Body of pancreas (tissue), 4 donors: ENCODE measurements around the gene CRYZ. TPM values are rescaled to one million over a fixed set of nuclear protein-coding genes. Genes with fewer than 3 reads are reported as not detected.

Source experiments
- ATAC-seq: fragments of 150-250 bp; one replicate; pipeline ENCODE4 v1.9.1; 2016
- DNase-seq, 4 donors: peaks; one replicate each; pipeline ENCODE4 v3.0.0-alpha.2; 2019
- H3K27ac ChIP-seq, 4 donors: fragments of 200-600 bp; sonication (generic); 1 replicate in 3 of 4; 2 replicates in 1 of 4; pipeline versions ENCODE4 v1.5.1 to v1.6.1; 2016 to 2019; ENCODE audit warnings: mild to moderate bottlenecking in 1 of 4, mixed read lengths in 1 of 4, moderate library complexity in 1 of 4
- H3K27me3 ChIP-seq, 2 donors: fragments of 200-600 bp; sonication (generic); one replicate each; pipeline ENCODE4 v1.6.0; 2016; ENCODE audit warnings: mild to moderate bottlenecking in 1 of 2
- H3K36me3 ChIP-seq, 2 donors: fragments of 200-600 bp; sonication (generic); replicated peaks in 1 of 2; 2 replicates each; pipeline ENCODE4 v1.5.1; 2016; ENCODE audit warnings: low read depth in 2 of 2; ENCODE audit not compliant: insufficient read depth in 1 of 2
- H3K4me1 ChIP-seq: fragments of 200-600 bp; sonication (generic); one replicate; pipeline ENCODE4 v1.6.0; 2016
- H3K4me3 ChIP-seq, 2 donors: fragments of 200-600 bp; sonication (generic); 1 replicate in 1 of 2; 2 replicates in 1 of 2; pipeline ENCODE4 v1.5.1; 2016 to 2019
- H3K9me3 ChIP-seq, 3 donors: fragments of 200-600 bp; sonication (generic); 1 replicate in 2 of 3; 2 replicates in 1 of 3; pipeline ENCODE4 v1.5.1; 2016
- CTCF ChIP-seq, 7 experiments: fragments of 450-650 bp in 4 of 7; fragments of 200-600 bp in 3 of 7; sonication (generic) in 3 of 7; IDR thresholded peaks; one replicate each; pipeline ENCODE4 v1.5.1; 2016 to 2019; ENCODE audit warnings: antibody characterized with exemption in 7 of 7
- POLR2A ChIP-seq, 3 donors: fragments of 450-650 bp; IDR thresholded peaks; one replicate each; pipeline ENCODE4 v1.6.1; 2016; ENCODE audit warnings: antibody characterized with exemption in 3 of 3, mild to moderate bottlenecking in 2 of 3
- WGBS, 2 donors: methylation state at CpG; one replicate each; pipeline ENCODE4 v1.1.5; 2017; 5-methylcytosine and 5-hydroxymethylcytosine counted together
- intact Hi-C: fragments of 100-400 bp; cut with DNase I; formaldehyde crosslinking; loops from one replicate; pipeline ENCODE4 v1.15.1; 2023
- total RNA-seq, 2 donors: library from RNA; depleted of rRNA; stranded (reverse); fragments of >200 nt; gene quantifications; one replicate each; pipeline ENCODE4 v1.1.0, GENCODE V29; 2016

CRYZ gene
- total RNA-seq, 2 donors from 2014 or later, result 28.7 to 77.0 TPM

GRCh38 chr1:74689621-74690363 lies 43.1 kb downstream of the CRYZ start:
- no peaks in the 10 kb centered on the region for H3K36me3 ChIP-seq
- no peaks in the 10 kb centered on the region for H3K9me3 ChIP-seq
- peaks cover 11% of the 10 kb centered on the region for H3K4me1 ChIP-seq
- ATAC-seq (peak; percentile 80), DNase-seq (peak; percentile 48 to 70 (median 56))
- H3K27me3 ChIP-seq, result no peaks in the 10 kb centered on the region
- no peak for TF ChIP-seq POLR2A (IDR thresholded peaks at IDR 0.05)
- peak; percentile 59 to 92 (median 89) for TF ChIP-seq CTCF (IDR thresholded peaks at IDR 0.05)
- no peak overlapping the region for H3K27ac ChIP-seq
- intact Hi-C loops, result no loop called here
- no peak overlapping the region for H3K4me3 ChIP-seq
- WGBS, 2 donors, result 14 to 16% methylated on average over 5 of the region's 5 CpGs

- intact Hi-C loops, result no loop called here
- TF ChIP-seq CTCF (IDR thresholded peaks at IDR 0.05) (no peak), POLR2A (IDR thresholded peaks at IDR 0.05) (no peak)
- DNase-seq, result no peak
- 52 to 64% methylated on average over 4 of the region's 4 CpGs for WGBS, 2 donors
- Histone ChIP-seq H3K27ac (no peak overlapping the region), H3K27me3 (no peaks in the 10 kb centered on the region), H3K36me3 (no peaks in the 10 kb centered on the region), H3K4me1 (peaks cover 11% of the 10 kb centered on the region), H3K9me3 (no peaks in the 10 kb centered on the region), H3K4me3 (no peak overlapping the region)
- no peak for ATAC-seq
Observed at GRCh38 chr1:74686928-74687327, 45.9 kb downstream of the CRYZ start.

DNA sequence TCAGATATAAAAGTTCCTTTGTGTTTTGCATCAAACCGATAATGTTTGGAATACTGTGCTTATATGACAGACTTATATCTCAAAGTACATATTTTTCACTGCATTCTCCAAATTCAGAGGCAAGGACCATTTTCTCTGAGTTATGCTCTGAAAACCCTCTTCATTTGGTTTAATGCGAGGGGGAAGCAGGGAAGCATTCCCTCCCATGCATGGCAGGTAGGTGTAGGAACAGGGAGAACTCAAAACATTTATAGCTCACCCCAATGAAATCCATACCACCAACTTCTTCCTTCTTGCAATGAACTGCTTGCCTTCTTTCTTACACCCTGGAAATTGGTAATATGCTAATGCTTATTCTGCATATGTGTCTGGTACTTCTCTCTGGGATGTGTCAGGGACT lies 48.5 kb downstream of the CRYZ start:
- H3K27ac ChIP-seq, result no peak overlapping the region
- whole genome bisulfite sequencing, 2 donors, result 77 to 88% methylated on average over 2 of the region's 2 CpGs
- H3K9me3 ChIP-seq, result no peaks in the 10 kb centered on the region
- intact Hi-C loops, result no loop called here
- H3K4me3 ChIP-seq, result no peak overlapping the region
- ATAC-seq (no peak), DNase-seq (no peak)
- no peaks in the 10 kb centered on the region for H3K27me3 ChIP-seq
- no peaks in the 10 kb centered on the region for H3K36me3 ChIP-seq
- peaks cover under 1% of the 10 kb centered on the region for H3K4me1 ChIP-seq
- TF ChIP-seq POLR2A (IDR thresholded peaks at IDR 0.05), result no peak
- no peak for TF ChIP-seq CTCF (IDR thresholded peaks at IDR 0.05)

GRCh38 chr1:74683656-74684055 lies 49.2 kb downstream of the CRYZ start:
- H3K27me3 ChIP-seq, result no peaks in the 10 kb centered on the region
- no peak for TF ChIP-seq POLR2A (IDR thresholded peaks at IDR 0.05)
- TF ChIP-seq CTCF (IDR thresholded peaks at IDR 0.05), result no peak
- no peak for DNase-seq
- no peak overlapping the region for H3K27ac ChIP-seq
- H3K4me3 ChIP-seq, result no peak overlapping the region
- ATAC-seq, result no peak
- H3K9me3 ChIP-seq, result no peaks in the 10 kb centered on the region
- H3K4me1 ChIP-seq, result no peaks in the 10 kb centered on the region
- H3K36me3 ChIP-seq, result no peaks in the 10 kb centered on the region
- intact Hi-C loops, result no loop called here

- no peak overlapping the region for H3K4me3 ChIP-seq
- WGBS, 2 donors, result 67 to 85% methylated on average over 2 of the region's 2 CpGs
- H3K27me3 ChIP-seq, result no peaks in the 10 kb centered on the region
- intact Hi-C loops, result no loop called here
- ATAC-seq (no peak), DNase-seq (no peak)
- TF ChIP-seq POLR2A (IDR thresholded peaks at IDR 0.05) (no peak), CTCF (IDR thresholded peaks at IDR 0.05) (no peak)
- H3K9me3 ChIP-seq, result no peaks in the 10 kb centered on the region
- no peaks in the 10 kb centered on the region for H3K4me1 ChIP-seq
- no peak overlapping the region for H3K27ac ChIP-seq
- no peaks in the 10 kb centered on the region for H3K36me3 ChIP-seq
Observed at GRCh38 chr1:74681851-74682250, 51.0 kb downstream of the CRYZ start.
